HepG2 (cell line): Measurements from ENCODE around the gene KLRG1. TPM values are rescaled to one million over a fixed set of nuclear protein-coding genes. Genes with fewer than 3 reads are reported as not detected.

Experiments
- ARNT2 ChIP-seq: sonication (generic); formaldehyde crosslinking; IDR thresholded peaks from 2 replicates; pipeline ENCODE4 v1.8.0; 2022; ENCODE audit warnings: mild to moderate bottlenecking, low read depth, missing genetic modification reagents, moderate library complexity
- CEBPG ChIP-seq: IDR thresholded peaks from 2 replicates; pipeline ENCODE4 v1.6.1; 2016
- FOXC1 ChIP-seq: sonication (generic); formaldehyde crosslinking; IDR thresholded peaks from 2 replicates; pipeline ENCODE4 v1.8.0; 2022; ENCODE audit warnings: mild to moderate bottlenecking, missing genetic modification reagents, borderline replicate concordance
- KDM5A ChIP-seq: fragments of 200-600 bp; sonication (generic); IDR thresholded peaks from 2 replicates; pipeline ENCODE4 v1.7.0; 2018; ENCODE audit warnings: antibody characterized with exemption, mild to moderate bottlenecking, low read length, borderline replicate concordance
- KMT2A ChIP-seq: sonication (generic); formaldehyde crosslinking; IDR thresholded peaks from 2 replicates; pipeline ENCODE4 v1.4.0; 2020; ENCODE audit warnings: missing genetic modification reagents
- NFRKB ChIP-seq: fragments of 450-650 bp; IDR thresholded peaks from 2 replicates; pipeline ENCODE4 v1.6.1; 2017
- PAX8 ChIP-seq: sonication (generic); formaldehyde crosslinking; IDR thresholded peaks from 2 replicates; pipeline ENCODE4 v1.8.0; 2022; ENCODE audit warnings: mild to moderate bottlenecking, missing genetic modification reagents, borderline replicate concordance
- PRPF4 ChIP-seq: fragments of 200-400 bp; formaldehyde crosslinking; IDR thresholded peaks from 2 replicates; pipeline ENCODE4 v1.6.1; 2016; ENCODE audit warnings: low read length, low read depth; ENCODE audit not compliant: poor library complexity, severe bottlenecking
- SYNCRIP ChIP-seq: fragments of 200-400 bp; formaldehyde crosslinking; IDR thresholded peaks from 2 replicates; pipeline ENCODE4 v1.6.1; 2018; ENCODE audit warnings: mild to moderate bottlenecking, low read depth, low read length; ENCODE audit not compliant: insufficient read depth
- TAF15 ChIP-seq: fragments of 200-400 bp; formaldehyde crosslinking; IDR thresholded peaks from one replicate; pipeline ENCODE4 v1.6.1; 2018; ENCODE audit warnings: mild to moderate bottlenecking, low read depth, low read length; ENCODE audit not compliant: poor library complexity, severe bottlenecking
- ZBTB7A ChIP-seq: sonication (generic); formaldehyde crosslinking; IDR thresholded peaks from 2 replicates; pipeline ENCODE4 v1.8.0; 2022; ENCODE audit warnings: mild to moderate bottlenecking, missing genetic modification reagents
- ZNF354B ChIP-seq: sonication (generic); formaldehyde crosslinking; IDR thresholded peaks from 2 replicates; pipeline ENCODE4 v1.8.0; 2022; ENCODE audit warnings: mild to moderate bottlenecking, missing genetic modification reagents
- ZNF460 ChIP-seq: sonication (generic); formaldehyde crosslinking; IDR thresholded peaks from 2 replicates; pipeline ENCODE4 v1.5.1; 2020; ENCODE audit warnings: missing genetic modification reagents, mild to moderate bottlenecking, borderline replicate concordance
- ZNF562 ChIP-seq: sonication (generic); formaldehyde crosslinking; IDR thresholded peaks from 2 replicates; pipeline ENCODE4 v1.8.0; 2022; ENCODE audit warnings: missing genetic modification reagents, borderline replicate concordance
- ZNF768 ChIP-seq: sonication (generic); formaldehyde crosslinking; IDR thresholded peaks from 2 replicates; pipeline ENCODE4 v1.4.0; 2020; ENCODE audit warnings: missing genetic modification reagents
- polyA plus RNA-seq, 8 experiments: library from polyadenylated mRNA; depleted of rRNA in 3 of 8; stranded (reverse) in 7 of 8; unstranded in 1 of 8; fragments of >200 nt; fragmentation: Illumina TruSeq in 4 of 8; extraction: Trizol in 4 of 8; gene quantifications; 2 replicates each; pipeline versions ENCODE4 v1.2.1 to v1.2.3, GENCODE V29; 2011 to 2016; ENCODE audit warnings: low read depth in 4 of 8, missing spikeins in 1 of 8, mixed read lengths in 1 of 8; ENCODE audit not compliant: insufficient read depth in 1 of 8
- total RNA-seq, 5 experiments: library from RNA; depleted of rRNA; stranded (reverse); fragments of >200 nt; fragmentation: Illumina TruSeq; extraction: Trizol; gene quantifications; 2 replicates each; pipeline ENCODE4 v1.2.3, GENCODE V29; 2016; ENCODE audit warnings: low read depth in 1 of 5
- TF ChIP-seq, protein P1 (sequence below): sonication (generic); formaldehyde crosslinking; IDR thresholded peaks from 2 replicates; pipeline ENCODE4 v1.4.0; 2020; ENCODE audit warnings: missing genetic modification reagents
- TF ChIP-seq, protein P2 (sequence below): sonication (generic); formaldehyde crosslinking; IDR thresholded peaks from 2 replicates; pipeline ENCODE4 v1.4.0; 2020; ENCODE audit warnings: missing genetic modification reagents, borderline replicate concordance
- TF ChIP-seq, protein P3 (sequence below): sonication (generic); formaldehyde crosslinking; IDR thresholded peaks from 2 replicates; pipeline ENCODE4 v1.4.0; 2020; ENCODE audit warnings: missing genetic modification reagents, mild to moderate bottlenecking, borderline replicate concordance
- TF ChIP-seq, protein P4 (sequence below): sonication (generic); formaldehyde crosslinking; conservative IDR thresholded peaks from 2 replicates; pipeline ENCODE4 v1.4.0; 2020; ENCODE audit warnings: missing genetic modification reagents

The KLRG1 gene
- total and polyA plus RNA-seq, 2 of the 13 experiments (the other 11 are each of a cell fraction or from before 2014, with no cell fraction given), result 1.2 to 1.7 TPM

DNA sequence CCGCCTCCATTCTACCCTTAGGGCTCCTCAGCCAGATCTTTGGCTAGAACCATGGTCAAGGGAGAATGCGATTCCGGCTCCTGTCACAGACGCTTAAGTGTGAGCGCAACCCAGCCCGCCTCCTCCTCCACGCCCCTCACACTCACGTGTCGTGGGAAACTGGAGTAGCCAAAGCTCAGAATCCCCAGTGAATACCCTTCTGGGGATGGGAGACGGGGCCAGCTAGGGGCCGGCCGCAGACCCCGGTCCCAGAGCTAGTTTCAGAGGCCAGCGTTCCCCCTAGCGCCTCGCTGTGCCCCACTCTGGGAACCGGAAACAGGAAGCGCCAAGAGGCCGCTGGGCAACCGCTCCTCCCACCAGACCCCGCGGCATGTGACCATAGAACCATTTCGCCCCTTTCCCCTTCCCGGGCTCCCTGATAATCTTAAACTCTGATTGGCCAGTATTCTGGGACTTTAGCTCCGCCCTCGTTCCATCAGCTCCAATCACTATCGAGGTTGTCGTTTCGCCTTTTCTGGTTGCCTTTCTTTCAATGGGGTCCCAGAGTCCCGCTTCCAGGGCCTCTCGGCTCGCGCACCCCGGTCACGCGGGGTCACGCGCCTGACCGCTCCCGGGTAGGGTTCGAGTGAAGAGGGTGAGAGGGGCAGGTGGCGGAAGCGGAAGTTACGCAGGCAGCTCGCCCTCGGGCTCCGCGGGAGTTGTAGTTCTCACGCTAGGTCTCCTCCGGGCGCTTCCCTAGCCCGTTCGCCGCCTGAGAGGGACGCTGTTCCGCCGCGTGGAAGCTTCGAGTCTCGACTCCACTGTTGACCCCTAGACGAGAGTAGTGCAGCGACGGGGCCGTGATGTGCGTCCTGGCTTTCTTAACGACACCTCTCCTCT, 39.8 kb upstream of the KLRG1 start, which contains the start of gene M6PR (continued):
- TF ChIP-seq PRPF4 (no peak), ZNF768 (CRISPR knock-in tag) (0 out of 2 replicates have a peak, but pooled peaks have one; percentile 30), SYNCRIP (no peak), ZBTB7A (no peak), ZNF562 (no peak), TAF15 (peak; percentile 71), ZNF354B (CRISPR knock-in tag) (0 out of 2 replicates have a peak, but pooled peaks have one; percentile 82), KMT2A (CRISPR knock-in tag) (peak; percentile 84), ARNT2 (CRISPR knock-in tag) (peak; percentile 41; the same call in 1 of the 2 replicates), KDM5A (peak; percentile 78), ZNF460 (no peak), NFRKB (no peak), CEBPG (no peak; the same call in 1 of the 2 replicates), PAX8 (CRISPR knock-in tag) (peak; percentile 51; the same call in 1 of the 2 replicates), FOXC1 (peak; percentile 46; the same call in 1 of the 2 replicates)
- TF ChIP-seq, protein P1, sequence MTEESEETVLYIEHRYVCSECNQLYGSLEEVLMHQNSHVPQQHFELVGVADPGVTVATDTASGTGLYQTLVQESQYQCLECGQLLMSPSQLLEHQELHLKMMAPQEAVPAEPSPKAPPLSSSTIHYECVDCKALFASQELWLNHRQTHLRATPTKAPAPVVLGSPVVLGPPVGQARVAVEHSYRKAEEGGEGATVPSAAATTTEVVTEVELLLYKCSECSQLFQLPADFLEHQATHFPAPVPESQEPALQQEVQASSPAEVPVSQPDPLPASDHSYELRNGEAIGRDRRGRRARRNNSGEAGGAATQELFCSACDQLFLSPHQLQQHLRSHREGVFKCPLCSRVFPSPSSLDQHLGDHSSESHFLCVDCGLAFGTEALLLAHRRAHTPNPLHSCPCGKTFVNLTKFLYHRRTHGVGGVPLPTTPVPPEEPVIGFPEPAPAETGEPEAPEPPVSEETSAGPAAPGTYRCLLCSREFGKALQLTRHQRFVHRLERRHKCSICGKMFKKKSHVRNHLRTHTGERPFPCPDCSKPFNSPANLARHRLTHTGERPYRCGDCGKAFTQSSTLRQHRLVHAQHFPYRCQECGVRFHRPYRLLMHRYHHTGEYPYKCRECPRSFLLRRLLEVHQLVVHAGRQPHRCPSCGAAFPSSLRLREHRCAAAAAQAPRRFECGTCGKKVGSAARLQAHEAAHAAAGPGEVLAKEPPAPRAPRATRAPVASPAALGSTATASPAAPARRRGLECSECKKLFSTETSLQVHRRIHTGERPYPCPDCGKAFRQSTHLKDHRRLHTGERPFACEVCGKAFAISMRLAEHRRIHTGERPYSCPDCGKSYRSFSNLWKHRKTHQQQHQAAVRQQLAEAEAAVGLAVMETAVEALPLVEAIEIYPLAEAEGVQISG (CRISPR knock-in tag), result peak; percentile 89
- TF ChIP-seq, protein P2, sequence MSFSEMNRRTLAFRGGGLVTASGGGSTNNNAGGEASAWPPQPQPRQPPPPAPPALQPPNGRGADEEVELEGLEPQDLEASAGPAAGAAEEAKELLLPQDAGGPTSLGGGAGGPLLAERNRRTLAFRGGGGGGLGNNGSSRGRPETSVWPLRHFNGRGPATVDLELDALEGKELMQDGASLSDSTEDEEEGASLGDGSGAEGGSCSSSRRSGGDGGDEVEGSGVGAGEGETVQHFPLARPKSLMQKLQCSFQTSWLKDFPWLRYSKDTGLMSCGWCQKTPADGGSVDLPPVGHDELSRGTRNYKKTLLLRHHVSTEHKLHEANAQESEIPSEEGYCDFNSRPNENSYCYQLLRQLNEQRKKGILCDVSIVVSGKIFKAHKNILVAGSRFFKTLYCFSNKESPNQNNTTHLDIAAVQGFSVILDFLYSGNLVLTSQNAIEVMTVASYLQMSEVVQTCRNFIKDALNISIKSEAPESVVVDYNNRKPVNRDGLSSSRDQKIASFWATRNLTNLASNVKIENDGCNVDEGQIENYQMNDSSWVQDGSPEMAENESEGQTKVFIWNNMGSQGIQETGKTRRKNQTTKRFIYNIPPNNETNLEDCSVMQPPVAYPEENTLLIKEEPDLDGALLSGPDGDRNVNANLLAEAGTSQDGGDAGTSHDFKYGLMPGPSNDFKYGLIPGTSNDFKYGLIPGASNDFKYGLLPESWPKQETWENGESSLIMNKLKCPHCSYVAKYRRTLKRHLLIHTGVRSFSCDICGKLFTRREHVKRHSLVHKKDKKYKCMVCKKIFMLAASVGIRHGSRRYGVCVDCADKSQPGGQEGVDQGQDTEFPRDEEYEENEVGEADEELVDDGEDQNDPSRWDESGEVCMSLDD (CRISPR knock-in tag), result peak; percentile 100
- TF ChIP-seq, protein P3, sequence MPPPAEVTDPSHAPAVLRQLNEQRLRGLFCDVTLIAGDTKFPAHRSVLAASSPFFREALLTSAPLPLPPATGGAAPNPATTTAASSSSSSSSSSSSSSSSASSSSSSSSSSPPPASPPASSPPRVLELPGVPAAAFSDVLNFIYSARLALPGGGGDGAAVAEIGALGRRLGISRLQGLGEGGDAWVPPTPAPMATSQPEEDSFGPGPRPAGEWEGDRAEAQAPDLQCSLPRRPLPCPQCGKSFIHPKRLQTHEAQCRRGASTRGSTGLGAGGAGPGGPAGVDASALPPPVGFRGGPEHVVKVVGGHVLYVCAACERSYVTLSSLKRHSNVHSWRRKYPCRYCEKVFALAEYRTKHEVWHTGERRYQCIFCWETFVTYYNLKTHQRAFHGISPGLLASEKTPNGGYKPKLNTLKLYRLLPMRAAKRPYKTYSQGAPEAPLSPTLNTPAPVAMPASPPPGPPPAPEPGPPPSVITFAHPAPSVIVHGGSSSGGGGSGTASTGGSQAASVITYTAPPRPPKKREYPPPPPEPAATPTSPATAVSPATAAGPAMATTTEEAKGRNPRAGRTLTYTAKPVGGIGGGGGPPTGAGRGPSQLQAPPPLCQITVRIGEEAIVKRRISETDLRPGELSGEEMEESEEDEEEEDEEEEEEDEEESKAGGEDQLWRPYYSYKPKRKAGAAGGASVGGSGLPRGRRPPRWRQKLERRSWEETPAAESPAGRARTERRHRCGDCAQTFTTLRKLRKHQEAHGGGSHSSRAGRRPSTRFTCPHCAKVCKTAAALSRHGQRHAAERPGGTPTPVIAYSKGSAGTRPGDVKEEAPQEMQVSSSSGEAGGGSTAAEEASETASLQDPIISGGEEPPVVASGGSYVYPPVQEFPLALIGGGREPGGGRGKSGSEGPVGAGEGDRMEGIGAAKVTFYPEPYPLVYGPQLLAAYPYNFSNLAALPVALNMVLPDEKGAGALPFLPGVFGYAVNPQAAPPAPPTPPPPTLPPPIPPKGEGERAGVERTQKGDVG, result peak; percentile 26; the same call in 1 of the 2 replicates
- TF ChIP-seq, protein P4, sequence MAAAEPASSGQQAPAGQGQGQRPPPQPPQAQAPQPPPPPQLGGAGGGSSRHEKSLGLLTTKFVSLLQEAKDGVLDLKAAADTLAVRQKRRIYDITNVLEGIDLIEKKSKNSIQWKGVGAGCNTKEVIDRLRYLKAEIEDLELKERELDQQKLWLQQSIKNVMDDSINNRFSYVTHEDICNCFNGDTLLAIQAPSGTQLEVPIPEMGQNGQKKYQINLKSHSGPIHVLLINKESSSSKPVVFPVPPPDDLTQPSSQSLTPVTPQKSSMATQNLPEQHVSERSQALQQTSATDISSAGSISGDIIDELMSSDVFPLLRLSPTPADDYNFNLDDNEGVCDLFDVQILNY (CRISPR knock-in tag), result no peak
